Measurements from ENCODE around the gene CHPT1. TPM values are rescaled to one million over a fixed set of nuclear protein-coding genes. Genes with fewer than 3 reads are reported as not detected.

CHPT1 gene
- total RNA-seq, 4 donors from 2014 or later, result 32.3 to 67.3 (median 36.1) TPM

GRCh38 chr12:101761350-101761749, 63.9 kb downstream of the CHPT1 start:
- in situ Hi-C loops (cut with MboI; ENCODE audit: low sequenced_read_pairs in 4 of 4) (loop anchor here in 2 of 4 donors (10.0 to 25.0 kb wide), 2 partner anchors 347 to 349 kb away; partner anchors contain the start of gene ARL1 (in 1 of the 2)), intact Hi-C loops (cut with DNase I; ENCODE audit: low total_unique reads) (no loop called here)

GRCh38 chr12:101761781-101762180, 64.3 kb downstream of the CHPT1 start:
- ATAC-seq (no peak), DNase-seq (no peak)
- TF ChIP-seq CTCF (IDR thresholded peaks at IDR 0.05 in 4 of 5, conservative IDR thresholded peaks at IDR 0.05 in 1 of 5) (no peak), POLR2A (IDR thresholded peaks at IDR 0.05) (no peak)
- Histone ChIP-seq H3K9me3 (no peaks in the 10 kb centered on the region), H3K4me3 (no peak overlapping the region), H3K27me3 (no peaks in the 10 kb centered on the region), H3K36me3 (peaks cover 0 to 44% of the 10 kb centered on the region in 2 donors), H3K27ac (no peak overlapping the region), H3K4me1 (no peaks in the 10 kb centered on the region)
- in situ Hi-C loops (cut with MboI; ENCODE audit: low sequenced_read_pairs in 4 of 4) (loop anchor here in 2 of 4 donors (10.0 to 25.0 kb wide), 2 partner anchors 347 to 349 kb away; partner anchors contain the start of gene ARL1 (in 1 of the 2)), intact Hi-C loops (cut with DNase I; ENCODE audit: low total_unique reads) (no loop called here)

More at GRCh38 chr12:101761350-101761749, 63.9 kb downstream of the CHPT1 start:
- TF ChIP-seq POLR2A (IDR thresholded peaks at IDR 0.05) (no peak), CTCF (IDR thresholded peaks at IDR 0.05 in 4 of 5, conservative IDR thresholded peaks at IDR 0.05 in 1 of 5) (no peak)
- peaks cover 0 to 40% of the 10 kb centered on the region in 2 donors for H3K36me3 ChIP-seq
- H3K27ac ChIP-seq, result no peak overlapping the region
- no peak overlapping the region for H3K4me3 ChIP-seq
- H3K27me3 ChIP-seq, result no peaks in the 10 kb centered on the region
- no peaks in the 10 kb centered on the region for H3K4me1 ChIP-seq
- no peak for ATAC-seq
- no peak for DNase-seq
- no peaks in the 10 kb centered on the region for H3K9me3 ChIP-seq

- Histone ChIP-seq H3K36me3 (peaks cover 0 to 55% of the 10 kb centered on the region in 2 donors), H3K27me3 (no peaks in the 10 kb centered on the region), H3K27ac (peak overlapping the region in 1 of 4 donors; percentile 14), H3K9me3 (no peaks in the 10 kb centered on the region), H3K4me1 (no peaks in the 10 kb centered on the region), H3K4me3 (no peak overlapping the region)
- ATAC-seq (peak; percentile 41 to 44), DNase-seq (no peak)
- intact Hi-C loops (cut with DNase I; ENCODE audit: low total_unique reads), result no loop called here
- TF ChIP-seq POLR2A (IDR thresholded peaks at IDR 0.05), result no peak
- TF ChIP-seq CTCF (IDR thresholded peaks at IDR 0.05 in 4 of 5, conservative IDR thresholded peaks at IDR 0.05 in 1 of 5), result no peak
- in situ Hi-C loops (cut with MboI; ENCODE audit: low sequenced_read_pairs in 4 of 4), result loop anchor here in 2 of 4 donors (10.0 to 25.0 kb wide), 2 partner anchors 349 to 351 kb away; partner anchors contain the start of gene ARL1 (in 1 of the 2)
These were observed 65.9 kb downstream of the CHPT1 start for GRCh38 chr12:101763246-101763931.

- TF ChIP-seq CTCF (IDR thresholded peaks at IDR 0.05 in 4 of 5, conservative IDR thresholded peaks at IDR 0.05 in 1 of 5) (no peak), POLR2A (IDR thresholded peaks at IDR 0.05) (no peak)
- in situ Hi-C loops (cut with MboI; ENCODE audit: low sequenced_read_pairs in 4 of 4) (loop anchor here in 2 of 4 donors (10.0 to 25.0 kb wide), 2 partner anchors 349 to 352 kb away; partner anchors contain the start of gene ARL1 (in 1 of the 2)), intact Hi-C loops (cut with DNase I; ENCODE audit: low total_unique reads) (no loop called here)
- peaks cover 0 to 57% of the 10 kb centered on the region in 2 donors for H3K36me3 ChIP-seq
- peak overlapping the region in 1 of 4 donors; percentile 14 for H3K27ac ChIP-seq
- no peaks in the 10 kb centered on the region for H3K9me3 ChIP-seq
- DNase-seq (no peak), ATAC-seq (no peak)
- no peaks in the 10 kb centered on the region for H3K4me1 ChIP-seq
- no peaks in the 10 kb centered on the region for H3K27me3 ChIP-seq
- H3K4me3 ChIP-seq, result no peak overlapping the region
These were observed 66.8 kb downstream of the CHPT1 start for GRCh38 chr12:101764051-101764792.

Measured in gastrocnemius medialis (tissue), 4 donors.